Measurements from ENCODE around the gene VAT1L. TPM values are rescaled to one million over a fixed set of nuclear protein-coding genes. Genes with fewer than 3 reads are reported as not detected.

Gene VAT1L
- total and polyA plus RNA-seq, 2 donors, result 5.8 to 33.2 TPM

DNA sequence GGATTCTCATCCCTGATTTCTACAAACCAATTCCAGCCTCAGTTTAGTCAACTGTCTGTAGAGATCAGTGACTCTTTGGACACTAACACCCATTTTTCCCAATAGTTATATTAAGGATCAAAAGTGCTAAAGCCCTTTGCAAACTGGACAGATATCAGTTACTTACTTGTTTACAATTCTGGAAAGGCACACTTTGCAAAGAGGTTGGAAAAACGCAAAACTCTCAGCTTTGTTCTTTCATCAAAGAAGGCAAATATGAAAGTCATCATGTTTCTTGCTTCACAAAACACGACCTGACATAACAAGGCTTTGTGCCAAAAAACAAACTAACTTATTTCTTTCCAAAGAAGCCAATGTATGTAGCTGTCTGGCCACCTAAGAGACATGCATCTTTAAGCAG, 26.1 kb upstream of the VAT1L start:
- H3K4me1 ChIP-seq (ENCODE audit: insufficient read depth), result no peaks in the 10 kb centered on the region
- H3K36me3 ChIP-seq (ENCODE audit: insufficient read depth), result no peaks in the 10 kb centered on the region
- WGBS, result 50% methylated on average over 2 of the region's 2 CpGs
- DNase-seq (ENCODE audit: extremely low spot score), result no peak
- no peak overlapping the region for H3K27ac ChIP-seq (ENCODE audit: low read depth)
- no peak overlapping the region for H3K4me3 ChIP-seq (ENCODE audit: low read depth, low read length)

DNA sequence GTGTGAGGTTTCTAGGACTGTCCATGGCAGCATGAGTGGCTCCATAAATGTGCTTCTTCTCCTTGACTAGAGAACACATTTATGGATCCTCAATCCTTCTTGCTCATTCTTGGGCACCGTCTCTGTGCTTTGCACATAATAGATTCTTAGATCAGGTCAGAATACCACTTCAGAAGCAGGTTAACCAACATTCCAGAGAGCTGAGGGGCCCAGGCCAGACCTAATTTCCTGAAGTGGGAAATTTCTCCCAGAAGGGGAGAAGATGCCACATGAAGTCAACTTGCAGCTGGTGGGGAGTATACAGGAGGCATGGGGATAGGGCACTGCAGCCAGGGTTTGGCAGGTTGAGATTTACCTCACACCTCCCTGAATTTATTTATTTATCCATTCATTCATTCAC, 24.4 kb upstream of the VAT1L start:
- H3K4me3 ChIP-seq (ENCODE audit: low read depth, low read length), result no peak overlapping the region
- no peak for DNase-seq (ENCODE audit: extremely low spot score)
- H3K36me3 ChIP-seq (ENCODE audit: insufficient read depth), result no peaks in the 10 kb centered on the region
- no peaks in the 10 kb centered on the region for H3K4me1 ChIP-seq (ENCODE audit: insufficient read depth)
- WGBS, result 97% methylated on average over 1 of the region's 1 CpG
- H3K27ac ChIP-seq (ENCODE audit: low read depth), result no peak overlapping the region

DNA sequence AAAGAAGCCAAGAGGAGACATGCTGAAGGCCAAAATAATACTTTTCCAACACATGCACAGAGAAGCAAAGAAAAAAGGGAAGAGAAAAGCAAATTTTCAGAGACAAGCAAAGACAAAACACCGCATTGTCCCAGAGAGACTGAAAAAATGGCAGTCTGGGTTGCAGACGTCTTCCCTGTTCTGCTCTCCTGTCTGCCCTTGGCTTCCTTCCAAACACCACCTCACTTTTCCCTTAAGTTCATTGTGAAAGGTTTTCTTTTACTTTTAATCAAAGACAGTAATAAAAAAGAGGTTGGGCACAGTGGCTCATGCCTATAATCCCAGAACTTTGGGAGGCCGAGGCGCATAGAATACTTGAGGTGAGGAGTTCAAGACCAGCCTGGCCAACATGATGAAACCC, 21.2 kb upstream of the VAT1L start:
- WGBS, result 60% methylated on average over 4 of the region's 4 CpGs
- H3K4me3 ChIP-seq (ENCODE audit: low read depth, low read length), result no peak overlapping the region
- no peak overlapping the region for H3K27ac ChIP-seq (ENCODE audit: low read depth)
- no peaks in the 10 kb centered on the region for H3K4me1 ChIP-seq (ENCODE audit: insufficient read depth)
- DNase-seq (ENCODE audit: extremely low spot score), result no peak
- H3K36me3 ChIP-seq (ENCODE audit: insufficient read depth), result no peaks in the 10 kb centered on the region

DNA sequence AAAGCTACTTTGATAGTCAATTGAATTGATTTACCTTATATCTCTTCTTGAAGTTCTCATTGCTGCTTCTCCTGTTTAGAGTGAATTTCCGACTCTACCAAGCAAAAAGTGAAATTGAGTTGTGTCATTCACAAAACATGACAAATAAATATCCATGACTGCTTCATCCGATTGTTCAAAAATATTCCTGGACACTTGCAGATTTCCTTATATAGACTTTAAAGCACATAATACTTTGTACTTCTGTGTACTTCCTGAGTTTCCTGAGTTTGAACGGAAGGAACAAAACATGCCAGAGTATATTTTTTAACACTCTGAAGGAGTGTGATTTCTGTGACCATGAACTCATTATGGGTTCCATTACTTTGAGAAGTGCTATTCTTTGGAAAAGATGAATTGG, 20.5 kb upstream of the VAT1L start:
- Histone ChIP-seq H3K4me1 (ENCODE audit: insufficient read depth) (no peaks in the 10 kb centered on the region), H3K27ac (ENCODE audit: low read depth) (no peak overlapping the region), H3K36me3 (ENCODE audit: insufficient read depth) (no peaks in the 10 kb centered on the region), H3K4me3 (ENCODE audit: low read depth, low read length) (no peak overlapping the region)
- DNase-seq (ENCODE audit: extremely low spot score), result no peak
- WGBS, result 78% methylated on average over 3 of the region's 3 CpGs

DNA sequence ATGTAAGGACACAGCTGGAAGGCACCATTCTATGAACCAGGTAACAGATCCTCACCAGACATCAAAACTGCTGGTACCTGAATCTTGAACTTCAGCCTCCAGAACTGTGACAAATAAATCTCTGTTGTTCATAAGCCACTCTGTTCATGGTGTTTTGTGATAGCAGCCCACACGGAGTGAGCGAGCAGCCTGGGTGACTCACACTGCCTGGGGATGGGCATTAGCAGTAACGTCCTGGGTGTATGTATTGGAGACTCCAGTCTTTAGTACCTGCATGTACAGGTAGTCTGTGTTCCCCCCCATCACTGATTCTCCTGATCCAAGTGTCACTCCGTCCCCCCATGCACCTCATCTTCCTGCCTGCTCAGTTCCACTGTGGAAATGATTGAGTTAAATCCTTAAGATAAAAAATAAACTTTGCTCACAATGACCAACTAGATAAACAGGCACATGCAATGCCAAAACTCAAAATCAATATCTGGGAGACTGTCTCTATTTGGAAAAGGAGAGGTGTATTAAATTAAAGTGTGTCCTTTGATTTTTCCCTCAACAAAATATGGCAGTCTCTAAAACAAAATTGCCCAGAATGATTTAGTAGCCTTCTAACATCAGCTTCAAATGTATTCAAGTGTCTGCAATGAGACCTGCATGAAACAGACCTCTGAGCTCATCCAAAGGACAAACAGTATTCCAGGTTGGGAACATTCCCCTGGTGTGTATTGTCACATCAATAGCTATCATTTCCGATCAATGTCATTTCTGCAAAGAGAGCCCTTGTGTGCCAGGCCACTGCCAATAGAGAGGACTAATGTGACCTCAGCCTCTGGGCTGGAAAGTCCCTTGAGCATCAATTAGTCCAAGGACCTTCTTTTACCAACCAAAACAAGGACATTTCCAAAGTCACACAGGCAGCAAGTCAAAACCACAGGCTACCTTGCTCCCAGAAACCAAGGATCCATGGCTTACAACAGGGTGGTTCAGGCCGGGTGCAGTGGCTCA, 12.2 kb upstream of the VAT1L start:
- Histone ChIP-seq H3K4me1 (ENCODE audit: insufficient read depth) (no peaks in the 10 kb centered on the region), H3K36me3 (ENCODE audit: insufficient read depth) (no peaks in the 10 kb centered on the region), H3K4me3 (ENCODE audit: low read depth, low read length) (no peak overlapping the region), H3K27ac (ENCODE audit: low read depth) (no peak overlapping the region)
- no peak for DNase-seq (ENCODE audit: extremely low spot score)
- 87% methylated on average over 6 of the region's 6 CpGs for WGBS

DNA sequence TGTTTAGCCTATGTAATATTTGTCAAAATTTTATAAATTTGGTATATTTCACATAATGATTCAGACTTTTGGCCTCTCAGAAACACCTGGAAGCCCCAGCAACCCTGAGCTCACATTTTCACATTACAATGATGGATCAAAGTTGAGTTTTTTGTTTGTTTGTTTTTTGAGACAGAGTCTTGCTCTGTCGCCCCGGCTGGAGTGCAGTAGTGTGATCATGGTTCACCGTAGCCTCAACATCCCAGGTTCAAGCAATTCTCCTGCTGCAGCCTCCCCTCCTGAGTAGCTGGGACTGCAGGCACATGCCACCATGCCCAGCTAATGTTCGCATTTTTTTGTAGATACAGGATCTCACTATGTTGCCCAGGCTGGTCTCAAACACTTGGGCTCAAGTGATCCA, 10.6 kb upstream of the VAT1L start:
- Histone ChIP-seq H3K27ac (ENCODE audit: low read depth) (no peak overlapping the region), H3K4me1 (ENCODE audit: insufficient read depth) (no peaks in the 10 kb centered on the region), H3K4me3 (ENCODE audit: low read depth, low read length) (no peak overlapping the region), H3K36me3 (ENCODE audit: insufficient read depth) (no peaks in the 10 kb centered on the region)
- 98% methylated on average over 4 of the region's 4 CpGs for WGBS
- no peak for DNase-seq (ENCODE audit: extremely low spot score)

DNA sequence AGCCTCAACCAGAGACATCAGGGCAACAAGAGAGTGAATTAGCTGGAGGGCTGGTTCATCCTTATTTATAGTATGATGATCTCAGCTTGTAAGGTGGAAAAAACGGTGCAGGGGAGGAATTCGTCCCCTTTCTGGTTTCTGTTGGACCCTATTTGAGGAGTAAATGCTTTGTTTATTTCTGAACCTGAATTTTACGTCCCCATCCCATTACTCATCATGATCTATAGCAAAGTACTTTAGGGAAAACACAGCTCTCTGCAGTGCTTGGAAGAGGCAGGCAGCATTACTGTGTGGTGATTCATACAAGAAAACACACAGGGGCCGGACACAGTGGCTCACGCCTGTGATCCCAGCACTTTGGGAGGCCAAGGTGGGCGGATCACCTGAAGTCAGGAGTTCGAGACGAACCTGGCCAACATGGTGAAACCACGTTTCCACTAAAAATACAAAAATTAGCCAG, 8.0 kb upstream of the VAT1L start:
- Histone ChIP-seq H3K36me3 (ENCODE audit: insufficient read depth) (no peaks in the 10 kb centered on the region), H3K4me1 (ENCODE audit: insufficient read depth) (no peaks in the 10 kb centered on the region), H3K27ac (ENCODE audit: low read depth) (no peak overlapping the region), H3K4me3 (ENCODE audit: low read depth, low read length) (no peak overlapping the region)
- WGBS, result 35% methylated on average over 9 of the region's 9 CpGs
- no peak for DNase-seq (ENCODE audit: extremely low spot score)

DNA sequence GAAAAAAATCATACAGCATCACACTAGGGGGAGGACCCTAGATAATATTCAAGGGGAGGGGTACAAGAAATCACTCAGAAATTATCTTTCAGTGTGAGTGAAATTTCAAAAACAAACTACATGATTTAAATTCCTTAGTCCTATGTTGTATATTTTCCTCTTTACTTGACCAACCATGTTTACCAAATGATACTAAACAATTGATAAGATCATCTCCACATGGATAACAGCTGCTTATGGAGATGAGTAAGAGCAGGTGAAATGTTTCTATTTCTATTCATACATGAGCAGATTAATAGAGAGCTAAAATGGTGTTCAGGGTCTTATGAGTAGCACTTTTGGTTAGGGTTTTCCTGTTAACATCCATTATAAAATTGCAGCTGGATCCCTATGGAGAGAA, 7.3 kb upstream of the VAT1L start:
- H3K4me3 ChIP-seq (ENCODE audit: low read depth, low read length), result no peak overlapping the region
- H3K36me3 ChIP-seq (ENCODE audit: insufficient read depth), result no peaks in the 10 kb centered on the region
- H3K4me1 ChIP-seq (ENCODE audit: insufficient read depth), result no peaks in the 10 kb centered on the region
- DNase-seq (ENCODE audit: extremely low spot score), result no peak
- H3K27ac ChIP-seq (ENCODE audit: low read depth), result no peak overlapping the region

DNA sequence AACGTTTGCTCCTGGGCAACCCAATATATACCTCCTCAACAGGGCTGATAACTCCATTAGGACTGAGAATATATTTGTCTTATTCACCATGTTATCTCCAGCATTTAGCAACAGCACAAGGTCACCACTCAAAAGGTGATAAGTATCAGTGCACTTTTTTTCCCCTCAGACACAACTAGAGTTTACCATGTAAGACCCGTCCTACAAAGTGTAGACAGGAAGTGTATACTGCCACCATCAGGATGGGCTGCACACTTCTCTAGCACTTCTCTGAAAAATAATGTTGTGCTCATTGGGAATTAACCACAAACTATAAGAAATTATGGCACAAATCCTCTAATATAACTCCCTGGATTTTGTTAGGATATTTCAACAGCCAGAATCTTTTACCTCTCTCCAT, 5.7 kb upstream of the VAT1L start:
- Histone ChIP-seq H3K27ac (ENCODE audit: low read depth) (no peak overlapping the region), H3K4me1 (ENCODE audit: insufficient read depth) (no peaks in the 10 kb centered on the region), H3K4me3 (ENCODE audit: low read depth, low read length) (no peak overlapping the region), H3K36me3 (ENCODE audit: insufficient read depth) (no peaks in the 10 kb centered on the region)
- DNase-seq (ENCODE audit: extremely low spot score), result no peak
- 49% methylated on average over 2 of the region's 2 CpGs for WGBS

DNA sequence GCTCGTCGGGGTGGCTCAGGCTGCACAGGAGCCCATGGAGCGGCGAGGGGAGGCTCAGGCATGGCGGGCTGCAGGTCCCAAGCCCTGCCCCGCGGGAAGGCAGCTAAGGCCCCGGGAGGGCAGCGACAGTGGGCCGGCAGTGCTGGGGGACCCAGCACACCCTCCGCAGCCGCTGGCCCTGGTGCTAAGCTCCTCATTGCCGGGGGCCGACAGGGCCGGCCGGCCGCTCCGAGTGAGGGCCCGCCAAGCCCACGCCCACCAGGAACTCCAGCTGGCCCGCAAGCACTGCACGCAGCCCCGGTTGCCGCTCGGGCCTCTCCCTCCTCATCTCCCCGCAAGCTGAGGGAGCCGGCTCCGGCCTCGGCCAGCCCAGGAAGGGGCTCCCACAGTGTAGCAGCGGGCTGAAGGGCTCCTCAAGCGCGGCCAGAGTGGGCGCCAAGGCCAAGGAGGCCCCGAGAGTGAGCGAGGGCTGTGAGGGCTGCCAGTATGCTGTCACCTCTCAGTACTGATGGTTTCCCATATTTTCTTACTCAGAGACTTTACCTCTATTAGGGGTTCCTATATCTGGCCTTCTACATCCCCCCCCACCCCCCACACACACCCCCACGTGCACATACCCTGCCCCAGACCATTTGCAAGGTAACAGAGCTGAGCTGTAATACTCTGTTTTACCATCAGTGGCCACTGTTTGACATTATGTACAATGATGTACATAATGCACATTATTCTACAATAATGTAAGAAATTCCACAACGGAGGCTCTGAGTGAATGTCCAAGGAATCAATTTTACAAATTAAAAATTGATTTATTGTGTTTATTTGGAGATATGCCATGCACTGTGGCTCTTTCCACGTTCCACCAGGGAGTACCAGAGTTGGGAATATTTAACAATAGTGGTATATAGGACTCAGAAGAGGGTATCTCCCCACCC, 3.7 kb upstream of the VAT1L start:
- H3K27ac ChIP-seq (ENCODE audit: low read depth), result no peak overlapping the region
- no peak for DNase-seq (ENCODE audit: extremely low spot score)
- WGBS, result 90% methylated on average over 38 of the region's 38 CpGs
- no peaks in the 10 kb centered on the region for H3K36me3 ChIP-seq (ENCODE audit: insufficient read depth)
- H3K4me3 ChIP-seq (ENCODE audit: low read depth, low read length), result no peak overlapping the region
- no peaks in the 10 kb centered on the region for H3K4me1 ChIP-seq (ENCODE audit: insufficient read depth)

DNA sequence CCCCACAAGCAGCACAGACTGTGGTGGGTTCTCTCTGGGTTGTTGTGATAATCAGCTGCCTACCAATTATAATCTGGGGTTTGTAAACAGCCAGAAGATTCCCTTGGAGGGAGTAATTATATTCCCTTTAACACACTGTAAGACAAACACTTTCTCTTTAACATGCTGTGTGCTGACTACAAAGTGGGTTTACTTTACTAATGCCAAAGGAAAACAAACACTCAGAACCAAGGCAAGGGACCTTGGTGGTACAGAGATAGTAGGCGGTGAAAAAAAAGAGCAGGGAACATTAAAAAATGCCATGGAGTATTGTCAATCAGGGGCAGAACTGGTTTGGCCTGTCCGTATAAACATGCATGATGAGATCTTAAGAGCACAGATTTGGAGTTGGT, 3.0 kb upstream of the VAT1L start:
- no peak overlapping the region for H3K4me3 ChIP-seq (ENCODE audit: low read depth, low read length)
- no peaks in the 10 kb centered on the region for H3K36me3 ChIP-seq (ENCODE audit: insufficient read depth)
- H3K4me1 ChIP-seq (ENCODE audit: insufficient read depth), result no peaks in the 10 kb centered on the region
- no peak for DNase-seq (ENCODE audit: extremely low spot score)
- no peak overlapping the region for H3K27ac ChIP-seq (ENCODE audit: low read depth)
- 59% methylated on average over 2 of the region's 2 CpGs for WGBS

DNA sequence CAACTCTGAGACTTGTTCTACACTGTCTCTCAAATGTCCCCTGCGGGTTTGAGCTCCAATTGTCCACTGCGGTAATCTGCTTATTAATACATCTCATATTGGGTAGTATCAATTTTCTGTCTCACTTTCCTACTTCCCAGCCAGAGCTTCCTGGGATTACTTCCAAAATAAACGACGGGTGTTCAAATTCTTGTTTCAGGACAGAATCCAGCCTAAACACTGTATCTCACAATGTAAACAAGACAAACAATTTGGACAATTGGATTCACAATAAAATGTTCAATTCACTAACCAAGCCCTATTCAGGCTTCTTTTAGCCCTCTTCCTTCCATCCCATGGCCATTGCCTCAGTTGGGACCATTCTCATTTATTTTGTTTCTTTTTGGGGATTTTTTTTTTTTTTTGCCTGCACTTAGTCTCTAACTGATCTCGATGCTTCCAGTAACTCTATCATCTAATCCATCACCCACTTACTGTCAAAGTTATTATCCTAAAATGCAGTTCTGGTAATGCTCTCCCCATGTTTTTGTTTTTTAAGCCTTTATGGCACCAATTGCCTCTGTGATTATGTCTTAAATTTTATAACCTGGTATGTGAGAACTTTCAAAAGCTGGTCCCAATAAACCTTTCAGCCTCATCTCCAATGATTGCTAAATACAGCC, 2.0 kb upstream of the VAT1L start:
- Histone ChIP-seq H3K27ac (ENCODE audit: low read depth) (no peak overlapping the region), H3K4me1 (ENCODE audit: insufficient read depth) (no peaks in the 10 kb centered on the region), H3K4me3 (ENCODE audit: low read depth, low read length) (no peak overlapping the region), H3K36me3 (ENCODE audit: insufficient read depth) (no peaks in the 10 kb centered on the region)
- DNase-seq (ENCODE audit: extremely low spot score), result no peak
- 47% methylated on average over 5 of the region's 5 CpGs for WGBS

DNA sequence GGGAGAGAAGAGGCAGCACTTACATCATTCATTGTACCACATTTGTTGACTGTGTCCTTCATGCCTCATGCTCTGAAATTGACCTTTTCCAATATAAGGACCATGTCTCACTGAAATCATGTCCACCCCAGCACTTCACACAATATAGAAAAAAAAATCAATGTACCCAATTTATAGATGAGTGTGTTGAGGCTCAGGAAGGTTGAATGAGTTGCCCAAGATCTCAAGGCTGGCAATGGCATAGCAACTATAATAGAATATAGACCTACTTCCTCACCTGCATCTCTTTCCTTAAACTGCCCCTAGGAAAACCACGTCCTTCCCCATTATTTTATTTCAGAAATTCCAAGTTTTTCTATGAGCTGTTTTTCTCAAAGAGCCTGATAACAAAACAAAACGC, 912 bp upstream of the VAT1L start:
- Histone ChIP-seq H3K4me3 (ENCODE audit: low read depth, low read length) (no peak overlapping the region), H3K36me3 (ENCODE audit: insufficient read depth) (no peaks in the 10 kb centered on the region), H3K27ac (ENCODE audit: low read depth) (no peak overlapping the region), H3K4me1 (ENCODE audit: insufficient read depth) (no peaks in the 10 kb centered on the region)
- WGBS, result 57% methylated on average over 2 of the region's 2 CpGs
- DNase-seq (ENCODE audit: extremely low spot score), result no peak
